BJ (cell line): ENCODE results near the gene PLEKHG3. TPM values are rescaled to one million over a fixed set of nuclear protein-coding genes. Genes with fewer than 3 reads are reported as not detected.

Source experiments
- CTCF ChIA-PET: fragments of 350-600 bp; formaldehyde crosslinking; extraction: SDS; loops from one replicate; lab custom pipeline; 2021; ENCODE audit warnings: antibody characterized with exemption, inconsistent platforms; lab: Yijun Ruan, JAX
- POLR2A ChIA-PET: fragments of 300-600 bp; sonication (Branson Sonifier 250); formaldehyde crosslinking; extraction: SDS; loops from one replicate; lab custom pipeline; 2021; ENCODE audit warnings: antibody characterized with exemption; lab: Charles Lee
- DNase-seq: peaks from one replicate; pipeline ENCODE4 v3.0.0-alpha.2; 2011; ENCODE audit warnings: low read depth
- H3K27me3 ChIP-seq: 2 replicates; pipeline ENCODE4 v1.6.0; 2011; ENCODE audit warnings: low read length; ENCODE audit not compliant: control insufficient read depth, insufficient read depth
- H3K36me3 ChIP-seq: 2 replicates; pipeline ENCODE4 v1.5.1; 2011; ENCODE audit warnings: low read length; ENCODE audit not compliant: control insufficient read depth, insufficient read depth
- H3K4me3 ChIP-seq: 2 replicates; pipeline ENCODE4 v1.5.1; 2011; ENCODE audit warnings: low read depth, mild to moderate bottlenecking, control low read depth, low read length
- CTCF ChIP-seq: IDR thresholded peaks from 2 replicates; pipeline ENCODE4 v1.5.1; 2011; ENCODE audit warnings: low read depth, mild to moderate bottlenecking, control low read depth, inconsistent platforms, low read length, moderate library complexity; ENCODE audit not compliant: insufficient read depth
- polyA plus RNA-seq: library from polyadenylated mRNA; depleted of rRNA; stranded (reverse); fragments of >200 nt; gene quantifications from 2 replicates; pipeline ENCODE4 v1.2.3, GENCODE V29; 2011

PLEKHG3 gene
- polyA plus RNA-seq, 1 experiment: 12.4 TPM

- no peak for DNase-seq
- 0 out of 2 replicates have a peak, but pooled peaks cover 3% of the 10 kb centered on the region for H3K27me3 ChIP-seq
- no peak overlapping the region for H3K4me3 ChIP-seq
- no peak for TF ChIP-seq CTCF
- POLR2A ChIA-PET: no interaction called here
- H3K36me3 ChIP-seq: no peaks in the 10 kb centered on the region
- CTCF ChIA-PET: interaction anchor here (0.8 to 2.9 kb wide), 17 partner anchors 8 to 422 kb away, joined by 3 to 63 read pairs (median 5); partner anchors contain the start of genes HSPA2 and PLEKHG3
Measured at GRCh38 chr14:64765740-64766302, 61.6 kb downstream of the PLEKHG3 start.

GRCh38 chr14:64766430-64767151 is 62.4 kb downstream of the PLEKHG3 start:
- TF ChIP-seq CTCF: no peak
- H3K27me3 ChIP-seq: 0 out of 2 replicates have a peak, but pooled peaks cover 3% of the 10 kb centered on the region
- DNase-seq: no peak
- ChIA-PET POLR2A (no interaction called here), CTCF (no interaction called here)
- no peak overlapping the region for H3K4me3 ChIP-seq
- no peaks in the 10 kb centered on the region for H3K36me3 ChIP-seq

- peaks cover 5% of the 10 kb centered on the region; the same call in 1 of the 2 replicates for H3K27me3 ChIP-seq
- no peak for DNase-seq
- H3K36me3 ChIP-seq: no peaks in the 10 kb centered on the region
- no peak for TF ChIP-seq CTCF
- no peak overlapping the region for H3K4me3 ChIP-seq
- POLR2A ChIA-PET: interaction anchor here (0.6 kb wide), 1 partner anchor 58 kb away, joined by 3 read pairs; no protein-coding TSS in a partner anchor
- CTCF ChIA-PET: interaction anchor here (1.2 kb wide), 1 partner anchor 8 kb away, joined by 4 read pairs; no protein-coding TSS in a partner anchor
Measured at GRCh38 chr14:64767215-64767964, 63.2 kb downstream of the PLEKHG3 start.

GRCh38 chr14:64768401-64769095 is 64.3 kb downstream of the PLEKHG3 start:
- ChIA-PET CTCF (interaction anchor here (1.2 to 1.7 kb wide), 4 partner anchors 9 to 97 kb away, joined by 4 to 5 read pairs (median 5); partner anchors contain the start of gene PLEKHG3), POLR2A (interaction anchor here (0.6 kb wide), 1 partner anchor 59 kb away, joined by 3 read pairs; no protein-coding TSS in a partner anchor)
- no peak overlapping the region for H3K4me3 ChIP-seq
- no peak for TF ChIP-seq CTCF
- peaks cover 5% of the 10 kb centered on the region; the same call in 1 of the 2 replicates for H3K27me3 ChIP-seq
- no peak for DNase-seq
- H3K36me3 ChIP-seq: no peaks in the 10 kb centered on the region
